ENCODE results near the gene DBH.

- TF ChIP-seq CTCF (IDR thresholded peaks at IDR 0.05) (no peak), EP300 (IDR thresholded peaks at IDR 0.05) (no peak), POLR2AphosphoS5 (IDR thresholded peaks at IDR 0.05) (no peak), POLR2A (IDR thresholded peaks at IDR 0.05) (no peak)
These were observed 2.5 kb upstream of the DBH start for GRCh38 chr9:133633681-133634080.

All from stomach (tissue), 4 donors.